ENCODE data around the gene CRACR2A. TPM values are rescaled to one million over a fixed set of nuclear protein-coding genes. Genes with fewer than 3 reads are reported as not detected.
A peak's percentile ranks its signal among the peaks of the same experiment; 100 is the strongest.

Gene CRACR2A
- total and polyA plus RNA-seq, 2 of the 8 experiments (the other 6 are each of a cell fraction or from before 2014, with no cell fraction given) = 0.85 to 3.2 TPM

DNA sequence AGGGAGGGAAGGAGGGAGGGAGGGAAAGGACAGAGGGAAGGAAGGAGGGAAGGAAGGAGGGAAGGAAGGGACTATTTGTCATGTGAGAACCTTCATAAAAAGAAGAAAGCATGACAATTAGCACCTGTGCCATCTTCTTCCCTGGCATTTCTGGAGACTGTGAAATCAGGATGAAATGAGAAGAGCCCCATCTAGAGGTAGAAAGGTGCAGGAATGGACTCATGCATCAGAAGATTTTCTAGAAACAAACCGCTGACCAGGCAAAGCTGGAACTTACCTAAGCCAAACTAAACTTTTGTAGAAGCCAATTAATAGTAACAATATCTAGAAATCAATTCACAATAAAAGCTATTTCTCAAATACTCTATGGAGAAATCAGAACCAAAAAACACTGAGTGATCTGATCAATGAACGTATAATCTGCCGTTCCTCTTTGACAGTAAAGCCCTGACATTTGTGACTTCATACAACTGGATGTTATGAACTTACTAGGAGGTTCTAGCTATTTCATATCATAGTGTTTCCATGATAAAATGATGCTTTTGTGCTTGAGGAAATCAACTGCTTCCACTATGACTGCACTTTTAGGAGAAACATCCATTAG lies 24.4 kb upstream of the CRACR2A start:
- Histone ChIP-seq H2BK15ac (ENCODE audit: low read length) (no peak overlapping the region), H4K20me1 (replicated peaks in 1 of 2; ENCODE audit: control insufficient read depth in 1 of 2, insufficient read depth in 2 of 2, low read length in 2 of 2) (no peaks in the 10 kb centered on the region), H3K23ac (ENCODE audit: insufficient read length) (no peak overlapping the region), H3K23me2 (ENCODE audit: low read depth, low read length) (no peaks in the 10 kb centered on the region), H3K27me3 (replicated peaks in 1 of 4; ENCODE audit: control insufficient read depth in 3 of 4, extremely low read depth in 1 of 4, insufficient read depth in 3 of 4, low read length in 3 of 4) (no peaks in the 10 kb centered on the region), H3K4me3 (ENCODE audit: extremely low read depth in 1 of 4, insufficient read depth in 2 of 4, low read depth in 3 of 4, low read length in 4 of 4) (no peak overlapping the region), H4K5ac (ENCODE audit: insufficient read length, low read depth, low read length) (no peak overlapping the region), H2AFZ (ENCODE audit: low read length) (no peak overlapping the region), H3K27ac (ENCODE audit: low read depth, low read length) (no peak overlapping the region), H3K14ac (ENCODE audit: insufficient read length) (no peak overlapping the region), H3K18ac (ENCODE audit: extremely low read depth, low read length) (no peak overlapping the region), H3K9me3 (ENCODE audit: insufficient read depth in 2 of 2, low read depth in 1 of 2, low read length in 1 of 2) (no peaks in the 10 kb centered on the region), H2BK5ac (ENCODE audit: low read depth, low read length) (no peak overlapping the region), H3K4me1 (replicated peaks in 1 of 4; ENCODE audit: control insufficient read depth in 3 of 4, insufficient read depth in 4 of 4, low read length in 3 of 4) (peaks cover 0 to 4% (median 0%) of the 10 kb centered on the region in 4 experiments; a peak in 1 of 7 replicates), H3K4me2 (ENCODE audit: insufficient read depth in 1 of 2, low read depth in 2 of 2, low read length in 2 of 2) (no peak overlapping the region), H3K79me2 (ENCODE audit: control insufficient read depth in 1 of 2, insufficient read depth in 2 of 2, low read length in 2 of 2) (no peaks in the 10 kb centered on the region), H2AK5ac (ENCODE audit: low read depth, low read length) (no peak overlapping the region), H3K9ac (replicated peaks in 1 of 4; ENCODE audit: extremely low read depth in 1 of 4, low read depth in 3 of 4, low read length in 3 of 4) (no peak overlapping the region), H4K8ac (ENCODE audit: extremely low read depth, insufficient read depth, low read length) (no peak overlapping the region), H4K91ac (replicated peaks; ENCODE audit: insufficient read length, low read length) (no peak overlapping the region), H3K36me3 (ENCODE audit: control insufficient read depth in 2 of 4, insufficient read depth in 4 of 4, low read length in 3 of 4) (no peaks in the 10 kb centered on the region), H2BK20ac (ENCODE audit: low read length) (no peak overlapping the region), H3K4ac (replicated peaks; ENCODE audit: insufficient read length, low read depth, low read length) (no peak overlapping the region), H2BK120ac (replicated peaks; ENCODE audit: low read depth, low read length) (no peak overlapping the region), H3K56ac (replicated peaks; ENCODE audit: insufficient read length, low read depth, low read length) (no peak overlapping the region), H2BK12ac (ENCODE audit: low read depth, low read length) (no peak overlapping the region), H3K79me1 (ENCODE audit: low read depth, low read length) (no peaks in the 10 kb centered on the region)
- ChIA-PET CTCF (ENCODE audit: partially characterized antibody) (interaction anchor here (0.6 to 8.9 kb wide), 48 partner anchors 10 to 477 kb away, joined by 3 to 57 read pairs (median 4); partner anchors contain the start of gene CRACR2A), POLR2A (ENCODE audit: partially characterized antibody) (no interaction called here)
- peak; percentile 93 for FAIRE-seq
- DNase-seq (ENCODE audit: low read depth in 1 of 2, low spot score in 2 of 2) = no peak
- WGBS, 2 experiments (ENCODE audit: extremely low coverage in 1 of 2, insufficient coverage in 1 of 2, insufficient read length in 1 of 2, insufficient replicate concordance in 2 of 2, low coverage in 1 of 2, low lambda C conversion rate in 2 of 2, missing lambda C conversion rate in 1 of 2) = 66% methylated on average over 3 of the region's 3 CpGs; no CpG with 5 or more reads in 1 of the 2 experiments
- 0 out of 2 replicates have a peak, but pooled peaks have one; percentile 12 for TF ChIP-seq TEAD4 (IDR thresholded peaks at IDR 0.05; ENCODE audit: low read depth, low read length)
- TF ChIP-seq RAD21 (IDR thresholded peaks at IDR 0.05 in 1 of 2, conservative IDR thresholded peaks at IDR 0.05 in 1 of 2; ENCODE audit: low read depth in 2 of 2, low read length in 2 of 2) = peak; percentile 92
- TF ChIP-seq CHD2 (IDR thresholded peaks at IDR 0.05; ENCODE audit: low read length) = no peak
- TF ChIP-seq TCF12 (IDR thresholded peaks at IDR 0.05; ENCODE audit: low read depth, low read length) = no peak
- TF ChIP-seq SRF (IDR thresholded peaks at IDR 0.05; ENCODE audit: low read depth, low read length) = no peak
- no peak for TF ChIP-seq EP300 (IDR thresholded peaks at IDR 0.05; ENCODE audit: borderline replicate concordance in 1 of 2, low read depth in 2 of 2, low read length in 2 of 2)
- no peak for TF ChIP-seq SAP30 (IDR thresholded peaks at IDR 0.05; ENCODE audit: insufficient read depth, insufficient replicate concordance, low read length)
- TF ChIP-seq TBP (IDR thresholded peaks at IDR 0.05; ENCODE audit: low read depth, low read length) = no peak
- TF ChIP-seq GTF2F1 (IDR thresholded peaks at IDR 0.05; ENCODE audit: borderline replicate concordance, low read depth, low read length) = no peak
- no peak for TF ChIP-seq BRCA1 (IDR thresholded peaks at IDR 0.05; ENCODE audit: low read depth, low read length)
- TF ChIP-seq NRF1 (IDR thresholded peaks at IDR 0.05; ENCODE audit: low read depth, low read length) = no peak
- TF ChIP-seq ZNF274 (IDR thresholded peaks at IDR 0.05; ENCODE audit: borderline replicate concordance, extremely low read depth, low read length) = no peak
- TF ChIP-seq CTBP2 (IDR thresholded peaks at IDR 0.05; ENCODE audit: borderline replicate concordance, insufficient read depth, insufficient read length, low read length) = no peak
